H7 (cell line): ENCODE measurements around the gene DNAJA4. TPM values are rescaled to one million over a fixed set of nuclear protein-coding genes. Genes with fewer than 3 reads are reported as not detected.
A peak's percentile ranks its signal among the peaks of the same experiment; 100 is the strongest.

ENCODE experiments used
- DNase-seq: peaks from one replicate; pipeline ENCODE4 v3.0.0; 2012
- H3K27me3 ChIP-seq: 2 replicates; pipeline ENCODE4 v1.6.0; 2011; ENCODE audit warnings: mild to moderate bottlenecking, low read length; ENCODE audit not compliant: control insufficient read depth, insufficient read depth
- H3K36me3 ChIP-seq: replicated peaks from 2 replicates; pipeline ENCODE4 v1.5.1; 2011; ENCODE audit warnings: low read length; ENCODE audit not compliant: control insufficient read depth, insufficient read depth
- H3K4me3 ChIP-seq: 2 replicates; pipeline ENCODE4 v1.5.1; 2011; ENCODE audit warnings: low read depth, mild to moderate bottlenecking, control low read depth, low read length, moderate library complexity; ENCODE audit not compliant: insufficient read depth
- total RNA-seq: library from RNA; depleted of rRNA; stranded (reverse); fragments of >200 nt; shearing (Covaris generic); gene quantifications from 2 replicates; pipeline ENCODE4 v1.2.3, GENCODE V29; 2014; rRNA removed

Gene DNAJA4
- total RNA-seq, 1 experiment from 2014 or later: 0.03 TPM

GRCh38 chr15:78323693-78324092 is 59.3 kb downstream of the DNAJA4 start:
- no peaks in the 10 kb centered on the region for H3K36me3 ChIP-seq
- H3K27me3 ChIP-seq: no peaks in the 10 kb centered on the region
- no peak overlapping the region for H3K4me3 ChIP-seq
- no peak for DNase-seq

- no peak overlapping the region for H3K4me3 ChIP-seq
- no peaks in the 10 kb centered on the region for H3K27me3 ChIP-seq
- peak; percentile 38 for DNase-seq
- H3K36me3 ChIP-seq: no peaks in the 10 kb centered on the region
Measured at GRCh38 chr15:78324144-78324543, 59.8 kb downstream of the DNAJA4 start.

GRCh38 chr15:78325092-78325843 is 60.9 kb downstream of the DNAJA4 start:
- H3K27me3 ChIP-seq: no peaks in the 10 kb centered on the region
- no peaks in the 10 kb centered on the region for H3K36me3 ChIP-seq
- H3K4me3 ChIP-seq: no peak overlapping the region
- DNase-seq: peak; percentile 37

- Histone ChIP-seq H3K27me3 (no peaks in the 10 kb centered on the region), H3K36me3 (no peaks in the 10 kb centered on the region), H3K4me3 (no peak overlapping the region)
- no peak for DNase-seq
Measured at GRCh38 chr15:78327466-78327865, 63.1 kb downstream of the DNAJA4 start.

- DNase-seq: no peak
- H3K36me3 ChIP-seq: no peaks in the 10 kb centered on the region
- no peak overlapping the region for H3K4me3 ChIP-seq
- no peaks in the 10 kb centered on the region for H3K27me3 ChIP-seq
Measured at GRCh38 chr15:78329625-78330024, 65.3 kb downstream of the DNAJA4 start.

Other genes with a start within 250 kb of the DNAJA4 start
- 9.9 and 15.7 TPM in 2 replicates for gene TBC1D2B, start 186.9 kb upstream of the DNAJA4 start, total RNA-seq
- not detected in 2 replicates for gene SH2D7, start 172.0 kb upstream of the DNAJA4 start, total RNA-seq
- gene CIB2, start 133.1 kb upstream of the DNAJA4 start, total RNA-seq: 56.7 and 64.5 TPM in 2 replicates
- 27.4 and 30.4 TPM in 2 replicates for gene IDH3A, start 115.2 kb upstream of the DNAJA4 start, total RNA-seq
- gene ACSBG1, start 30.0 kb upstream of the DNAJA4 start, total RNA-seq: 2.7 and 3.9 TPM in 2 replicates
- gene SKIC8, start 35.0 kb downstream of the DNAJA4 start, total RNA-seq: 64.0 and 87.1 TPM in 2 replicates
- 744 and 864 TPM in 2 replicates for gene CRABP1, start 75.8 kb downstream of the DNAJA4 start, total RNA-seq
- gene IREB2, start 173.7 kb downstream of the DNAJA4 start, total RNA-seq: 37.6 and 49.9 TPM in 2 replicates
- gene HYKK, start 243.0 kb downstream of the DNAJA4 start, total RNA-seq: 1.9 and 2.9 TPM in 2 replicates